Measurements from ENCODE around the gene OSCP1. TPM values are rescaled to one million over a fixed set of nuclear protein-coding genes. Genes with fewer than 3 reads are reported as not detected.

OSCP1 gene
- total RNA-seq, 1 experiment from 2014 or later = 3.2 TPM

DNA sequence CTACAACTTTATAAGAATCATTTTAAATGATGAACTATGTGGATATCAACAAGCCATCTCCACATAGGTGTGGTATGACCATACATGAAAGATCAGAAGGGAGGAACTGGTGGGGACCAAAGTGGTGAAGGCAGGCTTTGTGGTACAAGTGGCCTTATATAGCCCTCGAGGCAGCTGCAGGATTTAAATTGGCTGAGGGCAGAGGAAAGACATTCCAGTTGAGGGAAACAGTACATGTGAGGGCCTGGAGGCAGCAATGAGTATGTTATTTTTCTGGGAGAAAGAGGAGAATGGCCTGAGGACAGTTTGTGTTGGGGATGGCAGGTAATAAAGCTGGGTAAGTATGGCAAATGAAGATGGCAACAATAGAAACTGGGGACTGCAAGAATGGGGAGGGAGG, 17.1 kb downstream of the OSCP1 start:
- H3K27ac Mint-ChIP-seq = no peak overlapping the region

More for the DNA sequence above, 17.1 kb downstream of the OSCP1 start:
- Histone ChIP-seq H3K79me1 (ENCODE audit: insufficient read depth, low read depth, low read length, poor library complexity, severe bottlenecking) (no peaks in the 10 kb centered on the region), H3K9me3 (ENCODE audit: control insufficient read depth, low read depth, low read length) (no peaks in the 10 kb centered on the region), H3K23ac (ENCODE audit: insufficient read length, low read depth, low read length) (no peak overlapping the region), H3K79me2 (ENCODE audit: insufficient read depth, low read length) (no peaks in the 10 kb centered on the region), H3K4me1 (ENCODE audit: insufficient read depth, low read length) (no peaks in the 10 kb centered on the region), H2BK5ac (ENCODE audit: insufficient read length, low read length) (no peak overlapping the region), H3K4me2 (ENCODE audit: insufficient read depth, insufficient read length, low read length) (no peak overlapping the region), H2BK120ac (ENCODE audit: low read depth, low read length, poor library complexity, severe bottlenecking) (no peak overlapping the region), H3K23me2 (ENCODE audit: insufficient read length, low read depth, low read length, poor library complexity, severe bottlenecking) (no peaks in the 10 kb centered on the region), H3K27me3 (ENCODE audit: insufficient read depth, low read length) (no peaks in the 10 kb centered on the region), H3K9ac (ENCODE audit: extremely low read depth, insufficient read length, low read length) (no peak overlapping the region), H2BK20ac (ENCODE audit: low read depth, low read length, poor library complexity, severe bottlenecking) (no peak overlapping the region), H4K5ac (ENCODE audit: insufficient read length, low read depth, low read length) (no peak overlapping the region), H2BK15ac (ENCODE audit: low read depth, low read length) (no peak overlapping the region), H2AFZ (ENCODE audit: low read length) (no peak overlapping the region), H2BK12ac (ENCODE audit: insufficient read length, low read depth, low read length) (no peak overlapping the region), H4K8ac (replicated peaks; ENCODE audit: insufficient read length, low read depth, low read length) (no peak overlapping the region), H4K91ac (ENCODE audit: insufficient read length, low read depth, low read length) (no peak overlapping the region), H3T11ph (ENCODE audit: low read length) (no peak overlapping the region), H3K4ac (ENCODE audit: low read depth, low read length) (no peak overlapping the region), H3K56ac (ENCODE audit: insufficient read length, low read depth, low read length) (no peak overlapping the region), H4K20me1 (ENCODE audit: control insufficient read depth, insufficient read depth, insufficient read length) (no peaks in the 10 kb centered on the region), H3K14ac (ENCODE audit: insufficient read depth, low read length) (no peak overlapping the region), H2AK5ac (ENCODE audit: insufficient read length, low read length) (no peak overlapping the region), H3K27ac (ENCODE audit: insufficient read length, low read depth, low read length) (no peak overlapping the region), H3K18ac (ENCODE audit: insufficient read length, low read depth, low read length) (no peak overlapping the region)
- H3K4me3 Mint-ChIP-seq = no peak overlapping the region
- H3K9me3 Mint-ChIP-seq = no peaks in the 10 kb centered on the region
- WGBS (ENCODE audit: extremely low coverage, insufficient read length, low lambda C conversion rate) = no CpG with 5 or more reads among the region's 1 CpG
- no peaks in the 10 kb centered on the region for H3K4me1 Mint-ChIP-seq
- TF ChIP-seq, protein P1, sequence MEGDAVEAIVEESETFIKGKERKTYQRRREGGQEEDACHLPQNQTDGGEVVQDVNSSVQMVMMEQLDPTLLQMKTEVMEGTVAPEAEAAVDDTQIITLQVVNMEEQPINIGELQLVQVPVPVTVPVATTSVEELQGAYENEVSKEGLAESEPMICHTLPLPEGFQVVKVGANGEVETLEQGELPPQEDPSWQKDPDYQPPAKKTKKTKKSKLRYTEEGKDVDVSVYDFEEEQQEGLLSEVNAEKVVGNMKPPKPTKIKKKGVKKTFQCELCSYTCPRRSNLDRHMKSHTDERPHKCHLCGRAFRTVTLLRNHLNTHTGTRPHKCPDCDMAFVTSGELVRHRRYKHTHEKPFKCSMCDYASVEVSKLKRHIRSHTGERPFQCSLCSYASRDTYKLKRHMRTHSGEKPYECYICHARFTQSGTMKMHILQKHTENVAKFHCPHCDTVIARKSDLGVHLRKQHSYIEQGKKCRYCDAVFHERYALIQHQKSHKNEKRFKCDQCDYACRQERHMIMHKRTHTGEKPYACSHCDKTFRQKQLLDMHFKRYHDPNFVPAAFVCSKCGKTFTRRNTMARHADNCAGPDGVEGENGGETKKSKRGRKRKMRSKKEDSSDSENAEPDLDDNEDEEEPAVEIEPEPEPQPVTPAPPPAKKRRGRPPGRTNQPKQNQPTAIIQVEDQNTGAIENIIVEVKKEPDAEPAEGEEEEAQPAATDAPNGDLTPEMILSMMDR (conservative IDR thresholded peaks at IDR 0.05) = no peak
- no peak for DNase-seq
- no peaks in the 10 kb centered on the region for H3K36me3 Mint-ChIP-seq (ENCODE audit: insufficient read depth in 1 of 3, low read depth in 3 of 3)
- no peaks in the 10 kb centered on the region for H3K27me3 Mint-ChIP-seq (ENCODE audit: low read depth)
